SIG-M5 (cell line): Measurements from ENCODE around the gene KIAA0825.

ENCODE experiments used
- DNase-seq: peaks from one replicate; lab custom pipeline; 2025; lab: John Stamatoyannopoulos, UW

The KIAA0825 gene

DNA sequence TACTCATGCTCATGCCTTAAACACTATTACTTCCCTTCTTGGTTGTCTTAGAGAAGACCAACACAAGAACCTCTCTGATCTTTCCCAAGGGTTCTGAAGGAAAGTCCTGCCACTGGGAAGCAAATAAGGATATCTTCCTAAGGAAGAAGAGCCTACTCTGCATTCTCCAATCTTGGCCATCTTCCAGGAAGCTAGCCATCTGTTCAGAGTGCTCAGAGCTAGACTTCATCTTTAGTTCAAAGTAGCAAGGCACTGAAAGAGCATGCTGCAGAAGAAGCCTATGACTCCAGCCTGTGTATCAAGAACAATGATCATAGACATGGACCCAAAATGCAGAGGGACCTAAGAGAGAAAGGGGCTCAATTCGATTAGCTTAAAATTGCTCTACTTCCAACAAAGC lies 114.7 kb downstream of the KIAA0825 start:
- DNase-seq: no peak

DNA sequence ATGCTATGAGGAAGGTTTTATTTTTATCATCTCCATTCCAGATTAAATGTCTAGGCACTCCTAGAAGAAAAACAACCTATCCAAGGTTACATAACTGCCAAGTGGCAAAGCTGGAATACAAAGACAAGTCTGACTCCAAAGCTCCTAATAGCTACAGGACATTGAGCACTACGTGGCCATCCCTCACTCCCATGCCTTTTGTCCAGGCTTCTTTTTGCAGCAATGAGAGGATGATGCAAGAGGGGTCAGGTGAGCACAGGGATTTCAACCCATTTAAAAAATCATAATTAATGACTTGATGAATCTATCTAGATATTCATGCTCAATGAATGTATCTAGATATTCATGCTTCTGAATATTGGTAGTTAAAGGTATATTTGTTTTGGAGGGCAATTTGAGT lies 117.0 kb downstream of the KIAA0825 start:
- no peak for DNase-seq

DNA sequence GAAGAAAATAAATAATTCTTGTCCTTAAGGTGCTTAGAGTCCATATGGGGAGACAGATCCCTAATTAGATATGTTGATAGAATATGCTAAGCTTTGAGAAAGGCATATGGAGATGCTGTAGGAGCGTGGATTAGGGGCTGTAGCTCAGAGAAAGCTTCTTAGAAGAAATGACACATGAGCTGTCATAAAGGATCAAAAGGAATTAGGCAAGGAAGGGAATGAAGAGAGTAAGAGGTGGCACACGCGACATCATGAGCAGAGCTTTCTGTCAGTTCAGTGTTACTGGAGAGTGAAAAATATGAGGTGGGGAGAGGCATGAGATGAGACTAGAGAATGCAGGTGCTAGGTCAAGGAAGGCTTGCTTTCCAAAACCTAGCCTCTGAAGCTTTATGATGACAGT lies 118.6 kb downstream of the KIAA0825 start:
- DNase-seq: no peak

DNA sequence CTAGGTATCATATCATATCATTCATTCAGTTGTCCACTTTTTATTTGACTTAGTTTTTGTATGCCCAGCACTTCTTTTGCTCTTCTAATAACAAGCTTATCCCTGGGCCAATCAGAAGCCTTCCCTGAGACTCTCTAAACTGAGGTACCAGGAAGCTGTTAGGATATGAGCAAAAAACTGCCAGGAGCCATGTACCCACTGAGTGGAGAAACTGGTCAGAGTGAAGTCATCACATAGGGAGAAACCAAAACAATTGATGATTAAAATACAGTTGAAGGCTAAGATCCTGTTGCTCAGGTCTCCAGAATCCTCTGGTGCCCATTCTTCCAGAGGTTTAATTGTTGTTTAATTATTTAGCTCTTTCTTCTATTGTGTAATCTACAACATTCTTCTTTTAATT lies 120.2 kb downstream of the KIAA0825 start:
- no peak for DNase-seq

DNA sequence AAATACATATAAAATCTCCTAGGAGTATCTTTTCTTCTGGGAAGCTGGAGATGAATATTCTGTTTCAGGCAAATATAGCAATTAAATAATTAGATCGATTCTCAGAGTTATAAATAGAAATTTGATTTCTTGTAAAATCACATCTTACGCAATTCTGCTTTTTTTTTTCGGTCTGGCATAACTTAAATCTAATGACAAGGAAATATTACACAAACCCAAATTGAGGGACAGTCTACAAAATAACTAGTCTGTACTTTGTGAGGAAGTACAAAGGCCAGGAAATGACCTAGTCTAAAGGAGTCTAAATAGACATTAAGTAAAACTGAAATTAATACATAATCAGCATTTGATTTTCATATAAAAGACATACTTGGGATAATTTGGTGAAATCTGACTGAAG lies 133.3 kb downstream of the KIAA0825 start:
- no peak for DNase-seq

DNA sequence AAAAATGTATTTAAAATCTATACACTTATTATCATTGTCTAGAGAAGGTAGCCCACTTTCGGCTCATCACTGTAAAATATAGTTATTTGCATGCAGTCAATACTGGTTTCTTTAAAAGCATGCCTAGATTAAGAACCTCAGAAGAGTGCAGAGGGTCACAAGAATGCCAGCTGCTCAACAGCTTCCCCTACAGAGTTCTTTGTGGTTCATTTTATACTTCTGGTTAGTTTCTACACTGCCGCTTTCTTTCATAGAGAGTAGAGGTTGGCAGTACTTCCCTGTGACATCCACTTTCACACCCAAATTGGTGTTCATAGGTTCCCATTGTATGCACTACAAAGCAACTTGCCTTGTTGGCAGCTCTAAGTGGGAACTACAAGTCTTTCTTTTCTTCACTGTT lies 137.3 kb downstream of the KIAA0825 start:
- no peak for DNase-seq

DNA sequence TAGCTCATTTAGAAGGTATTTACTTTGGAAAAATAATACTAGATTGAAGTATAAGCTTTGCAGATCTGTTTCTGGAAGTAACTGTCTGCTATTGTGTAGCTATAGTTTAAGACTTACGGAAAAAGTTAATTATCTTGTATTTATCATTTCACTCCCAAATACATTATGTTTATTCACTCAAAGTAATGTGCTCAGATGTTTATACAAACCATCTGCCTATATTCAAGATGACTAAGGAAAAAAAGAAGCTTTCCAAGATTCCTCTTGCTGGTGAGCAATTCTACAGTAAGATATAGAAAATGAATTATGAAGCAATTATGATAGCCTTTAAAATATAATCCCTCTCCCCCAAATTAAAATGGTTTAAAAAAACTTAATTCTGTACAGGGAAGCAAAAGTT lies 137.9 kb downstream of the KIAA0825 start:
- DNase-seq: no peak

DNA sequence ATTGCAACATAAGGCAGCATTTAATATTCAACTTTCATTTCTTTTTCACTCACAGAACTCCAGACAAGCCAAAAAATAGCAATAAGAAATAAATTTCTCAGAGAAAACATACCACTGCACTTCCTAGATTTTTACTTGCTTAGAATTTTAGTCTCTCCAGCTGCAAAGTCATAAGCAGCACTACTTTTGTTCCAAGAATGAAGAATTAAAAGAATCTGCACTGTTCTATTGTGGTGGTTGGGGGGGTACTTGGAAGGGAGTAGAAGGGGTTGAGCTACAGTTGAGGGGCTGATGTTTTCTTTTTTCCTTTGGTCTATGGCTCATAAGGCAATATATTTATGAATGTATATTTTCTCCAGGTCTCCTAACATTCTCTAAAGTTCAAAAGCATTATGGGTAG lies 144.5 kb downstream of the KIAA0825 start:
- no peak for DNase-seq

DNA sequence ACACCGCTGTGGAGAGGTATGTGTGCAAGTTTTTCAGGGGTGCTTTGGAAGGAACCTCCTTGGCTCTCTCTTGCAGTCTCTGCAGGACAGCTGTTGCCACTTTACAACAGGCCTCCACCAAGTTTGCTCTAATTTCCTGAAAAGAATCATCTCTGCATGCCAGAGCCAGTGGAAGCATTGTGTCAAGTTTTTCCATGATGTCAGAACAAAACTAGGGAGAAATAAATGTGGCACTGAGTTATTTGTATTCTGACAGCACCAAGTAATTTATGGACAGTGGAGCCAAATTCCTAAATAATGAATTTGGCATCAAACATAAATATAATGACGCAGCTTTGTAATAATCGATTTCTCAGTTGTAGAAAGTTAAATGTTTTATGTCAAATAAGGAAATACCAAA lies 146.9 kb downstream of the KIAA0825 start:
- DNase-seq: no peak

DNA sequence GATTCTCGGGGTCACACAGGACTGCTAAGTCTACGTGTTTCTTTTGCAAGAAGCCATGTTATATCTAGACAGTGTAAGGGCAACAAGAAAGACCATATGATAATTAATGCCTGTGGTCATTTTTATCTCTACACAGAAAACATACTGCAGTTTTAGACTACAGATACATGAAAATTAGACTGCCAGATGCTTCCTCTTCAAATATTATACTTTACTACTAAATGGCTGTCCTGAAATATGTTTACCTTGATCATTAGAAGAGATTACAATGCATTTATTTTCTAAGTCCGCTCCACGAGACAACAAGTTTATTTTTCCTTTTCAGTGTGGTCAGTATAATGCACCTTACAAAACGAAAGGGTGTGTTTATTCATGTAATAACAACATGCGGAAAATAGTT lies 147.6 kb downstream of the KIAA0825 start:
- no peak for DNase-seq

DNA sequence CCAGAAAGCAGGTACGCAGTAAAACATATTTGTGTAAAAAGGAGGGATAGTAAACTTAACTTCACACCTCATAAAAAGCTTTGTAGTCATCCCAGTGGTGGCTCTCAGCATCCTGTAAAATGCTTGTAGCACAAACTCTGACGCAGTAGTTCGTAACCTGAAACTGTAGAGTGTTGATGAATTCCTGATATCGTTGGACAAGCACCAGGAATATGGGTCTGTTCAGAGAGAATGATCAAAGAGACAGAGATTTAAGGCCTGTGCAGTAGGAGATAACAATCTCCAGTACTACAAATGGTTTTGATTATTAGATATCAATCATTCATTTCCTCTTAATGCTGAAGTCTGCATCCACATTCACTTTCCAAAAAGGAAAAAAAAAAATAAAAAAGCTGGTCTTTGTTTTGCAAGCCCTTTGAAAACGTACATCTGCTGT lies 148.5 kb downstream of the KIAA0825 start:
- DNase-seq: no peak

DNA sequence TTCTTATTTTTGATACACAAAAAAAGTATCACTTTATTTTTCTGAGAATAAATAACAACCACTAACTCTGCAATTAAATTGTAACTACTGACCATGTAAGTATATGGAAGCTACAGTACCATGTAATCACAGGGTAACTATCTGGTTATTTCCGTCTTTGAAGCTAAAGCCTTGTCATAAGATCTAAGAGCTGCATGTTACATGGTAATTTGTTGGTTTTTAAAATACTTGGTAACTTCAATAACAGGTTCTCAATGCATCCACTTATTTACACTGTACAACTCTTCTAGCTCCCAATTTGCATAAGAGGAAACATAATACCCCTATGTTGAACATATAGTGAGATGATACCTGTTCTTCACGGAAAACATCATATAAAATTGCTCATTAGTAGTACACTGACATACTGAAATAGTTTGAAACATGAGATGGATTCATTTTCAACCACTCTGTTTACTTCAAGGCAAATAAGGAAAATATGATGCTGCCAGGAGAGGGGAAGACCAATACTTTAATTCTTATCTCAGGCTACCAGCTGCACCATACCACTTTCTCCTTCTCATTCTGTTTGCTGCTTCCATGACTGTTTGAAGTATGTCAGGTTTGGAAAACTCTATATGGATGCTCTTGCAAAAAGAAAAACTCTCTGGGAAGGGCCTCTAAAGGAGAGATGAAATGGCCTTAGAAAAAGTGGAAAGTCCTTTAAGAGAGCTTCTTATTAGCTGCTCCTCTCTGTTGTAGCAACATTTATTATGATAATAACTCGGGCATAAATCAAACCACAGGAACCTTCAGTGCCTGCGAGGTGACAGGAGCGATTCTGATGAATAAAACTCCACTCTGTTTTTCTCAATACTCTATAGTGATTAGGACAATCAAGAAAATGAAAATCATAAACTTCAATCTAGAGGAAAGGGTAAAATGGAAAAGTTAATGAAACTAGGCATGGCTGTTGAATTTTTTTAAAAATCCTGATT lies 150.2 kb downstream of the KIAA0825 start:
- no peak for DNase-seq

DNA sequence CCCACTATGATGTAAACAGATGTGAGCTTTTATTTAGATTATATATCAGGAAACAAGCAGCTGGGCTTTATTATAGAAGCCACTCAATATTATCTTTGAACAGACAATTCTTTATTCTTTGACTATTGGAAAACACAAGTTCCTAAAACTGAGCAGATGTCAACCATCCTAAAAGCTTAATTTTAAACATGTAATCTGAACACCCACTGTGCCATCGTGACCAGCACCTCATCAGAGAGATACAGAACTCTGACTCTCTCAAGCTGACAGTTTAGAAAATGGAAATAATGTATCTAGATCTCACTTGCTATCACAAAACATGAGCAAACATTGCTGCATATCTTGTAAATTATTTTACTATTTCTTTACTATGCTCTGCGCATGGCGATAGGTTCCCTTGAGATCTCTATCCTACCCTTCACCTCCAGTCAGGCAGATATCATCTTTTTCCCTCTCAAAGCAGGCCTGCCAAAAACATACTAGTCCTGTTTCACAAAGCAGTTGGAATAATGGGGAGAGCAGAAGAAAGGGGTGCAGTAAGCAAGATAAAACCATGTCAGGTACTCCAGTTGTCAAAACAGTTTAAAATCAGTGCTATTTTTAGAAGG lies 151.0 kb downstream of the KIAA0825 start:
- DNase-seq: no peak

DNA sequence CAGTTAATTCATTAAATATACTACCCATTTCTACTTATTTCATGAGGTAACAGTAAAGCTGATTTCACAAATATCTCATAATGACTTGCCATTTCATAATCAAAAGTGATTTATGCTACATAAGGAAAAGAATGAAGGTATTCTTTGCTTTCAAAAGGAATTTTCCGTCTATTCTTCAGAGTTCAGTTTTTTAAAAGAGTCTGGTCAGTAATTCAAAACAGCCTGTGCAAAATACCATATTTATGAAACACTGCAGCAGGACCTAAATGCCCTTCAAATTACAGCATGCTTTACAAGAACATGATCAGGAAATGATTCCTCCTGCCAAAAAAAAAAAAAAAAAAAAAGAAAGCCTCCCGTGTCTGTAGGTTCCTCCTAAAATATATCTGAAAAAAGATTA lies 154.7 kb downstream of the KIAA0825 start:
- DNase-seq: no peak

DNA sequence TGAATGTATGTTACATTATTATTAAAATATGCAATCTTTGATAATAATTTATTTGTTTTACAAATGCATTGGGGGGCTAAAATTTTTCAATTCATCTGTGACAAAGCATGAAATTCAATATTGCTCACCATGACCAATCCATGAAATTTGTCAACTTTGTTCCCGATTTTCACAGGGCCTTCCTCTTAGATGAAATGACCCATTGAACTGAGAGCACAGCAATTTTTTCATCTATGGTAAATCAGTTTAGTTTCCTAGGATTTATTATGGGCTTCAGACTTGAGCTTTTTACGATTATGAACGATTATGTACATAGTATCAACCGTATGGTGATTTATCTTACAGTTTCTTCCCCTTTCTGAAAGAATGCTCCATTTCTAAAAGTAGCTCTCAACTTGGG lies 157.3 kb downstream of the KIAA0825 start:
- DNase-seq: no peak

DNA sequence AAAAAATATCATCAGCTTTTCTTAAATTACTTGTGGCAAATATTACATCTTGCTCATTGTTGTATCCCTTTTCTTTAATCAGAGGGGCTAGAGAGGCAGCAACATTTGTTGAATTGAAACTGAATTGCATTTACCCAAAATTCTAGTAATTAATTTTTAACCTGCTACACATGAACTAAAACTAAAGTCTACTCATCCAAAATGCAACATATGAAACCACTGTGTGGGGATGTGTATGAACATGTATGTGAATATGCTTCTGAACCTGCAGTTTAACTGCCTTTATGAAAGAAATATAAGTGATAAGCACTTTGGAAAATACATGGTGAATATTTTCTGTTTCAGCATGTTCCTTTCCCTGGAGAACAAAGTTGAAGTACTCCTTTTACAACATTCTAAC lies 158.5 kb downstream of the KIAA0825 start:
- no peak for DNase-seq

DNA sequence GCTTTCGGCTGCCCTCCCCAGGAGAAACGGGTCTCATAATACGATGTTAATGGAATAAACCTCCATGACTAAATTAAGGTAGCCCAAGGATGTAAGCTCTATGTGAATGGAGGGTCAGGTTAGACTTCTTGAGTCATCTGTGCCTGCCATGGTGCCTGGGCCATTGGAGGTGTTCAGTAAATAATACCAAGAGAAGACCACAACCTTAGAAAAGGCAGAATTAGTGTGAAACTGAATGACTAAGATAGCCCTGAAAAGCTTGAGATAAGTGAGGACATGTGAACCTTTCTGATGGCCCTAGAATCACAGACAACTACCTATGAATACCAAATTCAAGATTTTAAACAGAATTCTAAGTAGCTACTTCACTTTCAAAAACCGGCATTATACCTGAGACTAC lies 160.6 kb downstream of the KIAA0825 start:
- no peak for DNase-seq

DNA sequence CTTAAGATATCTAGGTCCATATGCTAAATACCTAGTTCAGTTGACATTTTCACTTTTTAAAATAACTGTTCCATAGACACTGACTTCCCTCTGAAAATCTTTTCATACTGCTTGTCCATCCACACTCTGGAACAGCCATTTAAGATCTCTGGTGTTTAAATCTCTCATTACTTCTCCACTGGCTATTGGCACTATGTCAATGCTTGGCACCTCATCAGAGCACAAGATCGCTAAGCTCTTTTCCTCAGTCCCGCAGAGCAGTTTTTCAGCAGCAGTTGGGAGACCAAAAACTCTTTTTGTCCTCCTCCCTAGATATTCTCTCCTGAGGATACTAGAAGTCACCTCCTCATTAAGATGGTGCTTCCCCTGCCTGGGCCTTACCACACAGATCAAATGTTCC lies 172.7 kb downstream of the KIAA0825 start:
- DNase-seq: no peak

DNA sequence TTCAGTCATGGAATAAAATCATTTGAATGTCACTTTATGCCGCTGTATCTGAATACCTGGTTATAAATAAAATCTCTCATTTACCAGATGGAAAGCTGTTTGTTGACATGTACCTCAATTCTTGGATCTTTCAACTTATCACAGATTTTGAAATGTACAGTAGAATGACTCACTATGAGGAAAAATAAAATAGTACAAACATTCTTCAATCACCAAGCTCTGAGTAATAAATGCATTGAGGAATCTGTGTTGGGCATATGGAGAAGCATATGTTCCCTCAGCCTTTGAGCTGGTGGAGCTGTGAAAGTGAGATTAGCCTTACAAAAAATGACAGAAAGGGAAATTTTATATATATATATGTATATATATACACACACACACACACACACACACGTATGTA lies 175.4 kb downstream of the KIAA0825 start:
- DNase-seq: no peak

DNA sequence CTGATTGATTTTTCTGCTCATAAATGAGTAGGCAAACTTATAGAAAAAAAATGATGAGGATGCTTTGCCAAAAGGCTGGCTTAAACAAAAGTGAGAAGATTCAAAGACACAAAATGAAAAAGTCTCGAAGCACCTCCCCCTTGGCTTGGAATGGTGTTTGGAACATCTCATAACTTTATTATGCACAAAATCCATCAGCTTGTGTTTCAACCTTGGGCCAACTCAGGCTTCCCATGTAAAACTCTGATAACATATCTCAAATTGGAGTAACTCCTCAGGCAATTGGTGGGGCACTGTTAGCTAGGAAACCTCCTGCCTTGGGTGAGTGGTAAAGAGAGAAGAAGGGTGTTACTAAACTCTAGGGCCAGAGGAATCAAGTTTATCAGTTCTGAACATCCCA lies 176.3 kb downstream of the KIAA0825 start:
- DNase-seq: no peak

DNA sequence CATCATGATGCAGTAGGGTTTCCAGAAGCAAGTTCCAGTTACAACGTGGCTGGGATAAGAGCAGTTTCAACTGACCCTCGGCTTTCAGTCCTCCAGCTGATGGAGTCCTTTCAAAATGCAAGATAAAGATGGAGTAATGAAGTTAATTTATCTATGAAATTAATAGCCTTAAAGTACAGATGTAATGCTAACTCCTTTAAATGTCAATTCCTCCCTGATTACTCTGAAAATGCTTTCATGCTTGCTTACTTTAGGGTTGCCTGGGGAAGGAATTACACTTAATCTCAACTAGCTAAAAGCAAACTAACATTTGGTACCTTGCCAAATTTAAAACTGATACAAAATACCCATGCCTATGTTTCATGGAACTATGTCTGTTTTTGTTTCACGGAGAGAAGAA lies 178.4 kb downstream of the KIAA0825 start:
- no peak for DNase-seq

DNA sequence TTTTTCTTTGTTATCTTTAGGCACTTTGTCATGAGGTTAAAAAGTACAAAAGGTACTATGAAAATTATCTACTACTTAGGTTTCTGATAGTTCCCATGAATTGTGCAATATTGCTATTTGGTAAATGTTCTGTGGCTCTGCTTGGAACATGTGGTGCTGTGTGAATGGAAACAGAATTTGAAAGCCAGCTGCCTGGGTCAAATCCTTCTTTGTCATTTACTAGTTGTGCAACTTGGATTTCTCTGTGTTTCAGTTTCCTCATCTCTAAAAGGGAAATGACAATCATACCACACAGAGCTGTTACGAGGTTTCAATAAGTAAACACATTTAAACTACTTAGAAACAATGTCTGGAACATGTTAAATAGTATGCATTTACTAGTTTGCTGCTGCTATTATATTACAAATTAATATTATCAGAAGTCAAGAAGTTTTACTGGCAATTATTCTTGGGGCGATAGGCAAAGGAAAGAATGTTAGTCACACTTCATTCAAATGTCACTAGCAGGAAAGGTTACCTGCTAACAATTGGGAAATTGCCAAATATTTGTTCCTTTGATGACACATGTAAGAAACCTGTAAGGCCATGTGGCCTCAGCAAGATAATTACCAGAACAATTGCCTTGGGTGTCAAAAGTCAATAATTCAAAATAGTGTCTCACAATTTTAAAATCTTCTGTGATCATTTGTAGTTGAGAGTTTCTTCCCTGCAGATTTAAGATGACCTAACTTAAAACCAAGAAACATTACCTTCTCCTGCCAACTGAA lies 184.8 kb downstream of the KIAA0825 start:
- peak; percentile 74 for DNase-seq

DNA sequence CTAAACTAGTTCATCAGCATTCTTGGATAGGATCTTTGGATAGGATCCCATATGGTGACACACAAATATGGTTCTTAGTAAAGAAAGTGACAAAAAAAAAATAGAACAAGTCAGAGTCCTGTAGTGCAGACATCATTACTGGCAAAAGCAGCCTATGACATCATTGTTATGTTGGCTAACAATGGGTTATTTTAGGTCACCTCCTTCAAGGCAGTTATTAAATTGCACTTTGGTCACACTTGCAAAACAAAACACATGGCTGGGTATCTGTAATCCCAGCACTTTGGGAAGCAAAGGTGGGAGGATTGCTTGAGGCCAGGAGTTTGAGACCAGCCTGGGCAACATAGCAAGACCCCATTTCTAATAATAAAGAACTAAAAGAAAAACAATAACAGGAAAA lies 185.9 kb downstream of the KIAA0825 start:
- no peak for DNase-seq
